ENCODE measurements around the gene GRID2.

DNA sequence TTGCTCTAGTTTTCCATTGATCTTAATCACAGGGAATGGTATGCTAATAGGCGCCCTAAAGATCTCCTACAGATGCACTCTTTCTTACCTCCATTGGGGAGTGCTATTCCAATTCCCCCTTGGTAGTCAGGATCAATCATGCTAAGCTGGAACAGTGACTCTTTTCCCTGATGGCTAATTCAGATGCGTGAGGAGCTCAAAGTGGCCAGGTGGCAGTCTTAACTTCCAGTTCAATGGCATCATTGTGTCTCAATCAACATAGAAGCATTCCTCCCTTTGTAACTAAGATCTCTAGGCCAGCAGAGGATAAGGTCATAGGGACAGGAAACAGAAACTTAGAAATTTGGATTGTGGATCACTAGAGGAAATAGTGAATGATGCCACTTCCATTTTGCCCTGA lies 216.8 kb downstream of the GRID2 start:
- TF ChIP-seq POLR2AphosphoS5 (IDR thresholded peaks at IDR 0.05; ENCODE audit: low read depth, low read length): no peak
- no peak for TF ChIP-seq POLR2A (IDR thresholded peaks at IDR 0.05; ENCODE audit: low read depth, low read length)
- TF ChIP-seq PAX5 (IDR thresholded peaks at IDR 0.05; ENCODE audit: insufficient read depth, low read length, severe bottlenecking): no peak

Measured in GM12891 (cell line).